Activated B cell treated with CpG ODN at 0.5 μM for 24 hours (primary cell): ENCODE data around the gene PAQR3. TPM values are rescaled to one million over a fixed set of nuclear protein-coding genes. Genes with fewer than 3 reads are reported as not detected.

Experiments
- ATAC-seq: fragments of 200-7000 bp; cut with Tn5 transposase; one replicate; pipeline ENCODE4 v1.10.0; 2021; ENCODE audit warnings: low read depth, mild to moderate bottlenecking, moderate library complexity
- CTCF ChIA-PET: fragments of 350-600 bp; sonication (Branson Sonifier 250); formaldehyde crosslinking; loops from one replicate; lab custom pipeline; 2021; ENCODE audit warnings: antibody characterized with exemption; lab: Charles Lee
- POLR2A ChIA-PET: fragments of 350-600 bp; sonication (Branson Sonifier 250); formaldehyde crosslinking; loops from one replicate; lab custom pipeline; 2021; ENCODE audit warnings: antibody characterized with exemption; lab: Charles Lee
- DNase-seq: peaks from one replicate; pipeline ENCODE4 v3.0.0; 2022
- H3K27ac Mint-ChIP-seq: one replicate; pipeline ENCODE4 v1.8.0; 2020; ENCODE audit warnings: mixed read lengths
- H3K27me3 Mint-ChIP-seq: one replicate; pipeline ENCODE4 v1.8.0; 2021; ENCODE audit warnings: mixed read lengths
- H3K36me3 Mint-ChIP-seq: one replicate; pipeline ENCODE4 v1.8.0; 2021; ENCODE audit warnings: low read depth, mixed read lengths
- H3K4me1 Mint-ChIP-seq: one replicate; pipeline ENCODE4 v1.8.0; 2021; ENCODE audit warnings: mixed read lengths
- H3K4me3 Mint-ChIP-seq: one replicate; pipeline ENCODE4 v1.8.0; 2020; ENCODE audit warnings: mild to moderate bottlenecking, mixed read lengths
- H3K9me3 Mint-ChIP-seq: one replicate; pipeline ENCODE4 v1.8.0; 2020; ENCODE audit warnings: mixed read lengths
- intact Hi-C: fragments of 100-400 bp; cut with micrococcal nuclease; formaldehyde crosslinking; loops from one replicate; pipeline ENCODE4 v1.15.1; 2024
- total RNA-seq: library from RNA; stranded (reverse); gene quantifications from 2 replicates; pipeline ENCODE4 v1.2.3, GENCODE V29; 2022
- TF ChIP-seq, protein P1 (sequence below): fragments of 200-600 bp; IDR thresholded peaks from one replicate; pipeline ENCODE4 v1.8.0; 2022; ENCODE audit warnings: antibody characterized with exemption, mild to moderate bottlenecking

PAQR3 gene
- total RNA-seq, 1 donor from 2014 or later: 10.2 TPM

DNA sequence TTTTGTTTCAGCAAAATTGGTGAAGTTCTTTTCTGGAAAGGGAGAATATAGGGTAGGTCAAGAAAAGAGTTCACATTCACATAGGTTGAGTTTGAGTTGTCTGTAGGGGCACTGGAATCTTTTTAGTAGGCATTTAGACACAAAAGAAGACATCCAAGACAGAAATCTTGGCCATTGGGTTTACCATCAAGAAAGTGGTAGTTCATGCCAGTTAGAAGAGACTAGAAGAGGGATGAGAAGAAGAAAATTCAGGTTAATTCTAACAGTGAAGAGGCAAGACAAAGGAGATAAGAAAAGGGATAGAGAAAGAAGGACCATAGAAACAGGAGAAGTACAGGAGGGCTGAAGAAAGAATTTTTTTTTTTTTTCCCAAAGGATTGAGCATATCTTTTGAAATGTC is 39.9 kb downstream of the PAQR3 start:
- peaks cover 58% of the 10 kb centered on the region for H3K36me3 Mint-ChIP-seq
- no peaks in the 10 kb centered on the region for H3K4me1 Mint-ChIP-seq
- ChIA-PET CTCF (no interaction called here), POLR2A (no interaction called here)
- no peak overlapping the region for H3K4me3 Mint-ChIP-seq
- H3K27ac Mint-ChIP-seq: peak overlapping the region; percentile 47
- TF ChIP-seq, protein P1, sequence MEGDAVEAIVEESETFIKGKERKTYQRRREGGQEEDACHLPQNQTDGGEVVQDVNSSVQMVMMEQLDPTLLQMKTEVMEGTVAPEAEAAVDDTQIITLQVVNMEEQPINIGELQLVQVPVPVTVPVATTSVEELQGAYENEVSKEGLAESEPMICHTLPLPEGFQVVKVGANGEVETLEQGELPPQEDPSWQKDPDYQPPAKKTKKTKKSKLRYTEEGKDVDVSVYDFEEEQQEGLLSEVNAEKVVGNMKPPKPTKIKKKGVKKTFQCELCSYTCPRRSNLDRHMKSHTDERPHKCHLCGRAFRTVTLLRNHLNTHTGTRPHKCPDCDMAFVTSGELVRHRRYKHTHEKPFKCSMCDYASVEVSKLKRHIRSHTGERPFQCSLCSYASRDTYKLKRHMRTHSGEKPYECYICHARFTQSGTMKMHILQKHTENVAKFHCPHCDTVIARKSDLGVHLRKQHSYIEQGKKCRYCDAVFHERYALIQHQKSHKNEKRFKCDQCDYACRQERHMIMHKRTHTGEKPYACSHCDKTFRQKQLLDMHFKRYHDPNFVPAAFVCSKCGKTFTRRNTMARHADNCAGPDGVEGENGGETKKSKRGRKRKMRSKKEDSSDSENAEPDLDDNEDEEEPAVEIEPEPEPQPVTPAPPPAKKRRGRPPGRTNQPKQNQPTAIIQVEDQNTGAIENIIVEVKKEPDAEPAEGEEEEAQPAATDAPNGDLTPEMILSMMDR: no peak
- H3K9me3 Mint-ChIP-seq: no peaks in the 10 kb centered on the region
- no peaks in the 10 kb centered on the region for H3K27me3 Mint-ChIP-seq
- DNase-seq (no peak), ATAC-seq (no peak)
- intact Hi-C loops: no loop called here

DNA sequence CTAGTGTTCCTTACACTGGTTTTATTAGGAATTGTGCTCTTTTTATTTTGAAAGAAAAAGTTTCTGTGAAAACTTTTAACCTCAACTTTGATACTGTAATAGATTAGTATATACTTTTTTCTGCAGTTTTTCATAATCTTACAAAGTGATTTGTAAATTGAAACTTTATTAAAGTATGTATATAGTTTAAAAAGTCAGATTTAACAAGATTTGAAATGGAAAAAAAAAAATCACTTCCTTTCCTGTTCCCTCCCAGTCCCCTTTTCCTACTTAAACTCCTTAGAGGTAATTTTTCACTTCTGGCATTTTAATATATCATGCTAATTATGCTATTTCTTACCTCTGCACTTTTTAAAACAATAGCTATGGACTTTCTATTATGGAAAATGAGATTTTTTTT is 49.3 kb downstream of the PAQR3 start:
- intact Hi-C loops: no loop called here
- Mint-ChIP-seq H3K4me3 (no peak overlapping the region), H3K27me3 (no peaks in the 10 kb centered on the region), H3K27ac (no peak overlapping the region), H3K36me3 (peaks cover 84% of the 10 kb centered on the region), H3K4me1 (peaks cover 9% of the 10 kb centered on the region), H3K9me3 (no peaks in the 10 kb centered on the region)
- TF ChIP-seq, protein P1: no peak
- ChIA-PET CTCF (no interaction called here), POLR2A (no interaction called here)
- DNase-seq (no peak), ATAC-seq (no peak)

DNA sequence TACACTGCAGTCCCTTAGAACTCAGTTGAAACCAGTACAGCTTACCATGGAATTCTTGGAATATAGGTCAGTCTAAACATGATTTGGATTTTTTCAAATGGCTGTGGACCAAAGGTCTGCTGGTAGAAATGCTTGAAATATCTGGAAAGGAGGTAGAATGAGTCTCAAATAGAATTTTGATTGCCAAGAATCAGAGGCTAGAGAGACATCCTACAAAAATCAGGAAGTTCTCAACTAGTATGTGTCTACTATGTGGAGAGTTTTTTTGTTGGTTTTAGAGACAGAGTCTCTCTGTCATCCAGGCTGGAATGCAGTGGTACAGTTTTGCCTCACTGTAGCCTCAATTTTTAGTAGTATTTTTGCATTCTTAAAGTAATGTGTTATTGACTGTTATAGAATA is 53.6 kb downstream of the PAQR3 start:
- ATAC-seq (no peak), DNase-seq (no peak)
- no peaks in the 10 kb centered on the region for H3K9me3 Mint-ChIP-seq
- CTCF ChIA-PET: no interaction called here
- peaks cover 62% of the 10 kb centered on the region for H3K36me3 Mint-ChIP-seq
- H3K4me1 Mint-ChIP-seq: peaks cover 14% of the 10 kb centered on the region
- no peak overlapping the region for H3K4me3 Mint-ChIP-seq
- POLR2A ChIA-PET: no interaction called here
- H3K27ac Mint-ChIP-seq: no peak overlapping the region
- TF ChIP-seq, protein P1: no peak
- no peaks in the 10 kb centered on the region for H3K27me3 Mint-ChIP-seq
- intact Hi-C loops: no loop called here

DNA sequence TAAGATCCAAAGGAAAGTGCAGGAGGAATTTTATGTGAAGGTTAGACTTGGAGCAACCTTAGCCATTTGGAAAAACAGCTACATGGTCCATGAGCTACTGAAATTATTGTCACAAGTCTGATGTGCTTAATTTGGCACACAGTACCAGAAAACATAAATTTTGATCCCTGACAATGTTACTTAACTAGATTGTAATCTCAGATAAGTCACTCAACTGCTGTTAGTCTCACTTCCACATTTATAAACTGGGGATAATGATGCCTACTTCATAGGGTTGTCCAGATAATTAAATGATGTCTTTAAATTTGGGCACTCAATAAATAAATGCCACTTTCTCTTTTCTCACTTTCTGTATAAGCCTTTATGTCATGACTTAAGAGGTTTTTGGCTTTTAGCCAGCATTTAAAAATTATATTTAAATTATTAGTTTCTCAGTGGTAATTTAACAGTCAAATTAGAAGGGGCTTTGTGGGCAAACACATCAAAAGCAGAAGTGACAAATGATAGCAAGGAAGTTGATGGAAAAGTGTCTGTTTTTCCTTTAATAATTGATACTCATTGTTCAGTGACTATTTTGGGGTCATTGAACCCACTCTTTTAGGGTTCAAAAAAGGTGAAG is 58.3 kb downstream of the PAQR3 start:
- H3K4me1 Mint-ChIP-seq: peaks cover 12% of the 10 kb centered on the region
- TF ChIP-seq, protein P1: no peak
- DNase-seq (no peak), ATAC-seq (peak; percentile 61)
- H3K9me3 Mint-ChIP-seq: no peaks in the 10 kb centered on the region
- no peak overlapping the region for H3K4me3 Mint-ChIP-seq
- ChIA-PET CTCF (no interaction called here), POLR2A (no interaction called here)
- peak overlapping the region; percentile 69 for H3K27ac Mint-ChIP-seq
- no peaks in the 10 kb centered on the region for H3K27me3 Mint-ChIP-seq
- peaks cover 51% of the 10 kb centered on the region for H3K36me3 Mint-ChIP-seq
- intact Hi-C loops: no loop called here

DNA sequence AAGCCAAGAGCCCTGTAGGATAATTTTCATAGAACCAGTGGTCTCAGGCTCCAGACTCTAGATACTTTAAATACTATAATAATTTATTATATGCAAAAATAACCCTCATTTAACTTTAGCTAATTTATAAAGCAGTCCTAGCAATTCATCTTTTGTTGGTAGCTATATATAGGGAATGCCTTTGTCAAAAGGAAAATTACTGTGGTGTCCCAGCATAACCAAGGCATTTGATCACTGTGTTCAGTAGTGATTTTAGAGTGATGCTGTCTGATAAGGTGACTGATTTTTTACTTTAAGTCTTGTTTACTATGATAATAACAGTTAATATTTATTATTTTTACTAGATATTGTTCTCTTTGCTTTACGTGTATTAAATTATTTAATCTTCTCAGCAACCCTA is 61.2 kb downstream of the PAQR3 start:
- CTCF ChIA-PET: interaction anchor here (1.2 kb wide), 1 partner anchor 14 kb away, joined by 5 read pairs; no protein-coding TSS in a partner anchor
- no peak for DNase-seq
- no peak overlapping the region for H3K4me3 Mint-ChIP-seq
- POLR2A ChIA-PET: no interaction called here
- no peak for ATAC-seq
- H3K4me1 Mint-ChIP-seq: peaks cover 12% of the 10 kb centered on the region
- H3K36me3 Mint-ChIP-seq: peaks cover 57% of the 10 kb centered on the region
- H3K27ac Mint-ChIP-seq: no peak overlapping the region
- intact Hi-C loops: no loop called here
- TF ChIP-seq, protein P1: no peak
- no peaks in the 10 kb centered on the region for H3K9me3 Mint-ChIP-seq
- no peaks in the 10 kb centered on the region for H3K27me3 Mint-ChIP-seq
